CD4-positive, alpha-beta T cell treated with Interleukin-2 at 100 ng/mL for 4 hours (primary cell): ENCODE measurements around the gene PRMT1.

ENCODE experiments used
- DNase-seq: peaks from one replicate; pipeline ENCODE4 v3.0.0-alpha.2; 2020; ENCODE audit warnings: low spot score

The PRMT1 gene

GRCh38 chr19:49672131-49672919 is 4.7 kb upstream of the PRMT1 start:
- peak; percentile 76 for DNase-seq

- no peak for DNase-seq
Measured at GRCh38 chr19:49676136-49676783, 811 bp upstream of the PRMT1 start.

GRCh38 chr19:49676784-49677230 is 264 bp upstream of the PRMT1 start:
- DNase-seq, result peak; percentile 100

- peak; percentile 80 for DNase-seq
Measured at GRCh38 chr19:49677901-49678674, 1.0 kb downstream of the PRMT1 start.

- no peak for DNase-seq
Measured at GRCh38 chr19:49678985-49679770, 2.1 kb downstream of the PRMT1 start.

GRCh38 chr19:49679771-49680413 is 2.8 kb downstream of the PRMT1 start:
- no peak for DNase-seq

GRCh38 chr19:49680421-49681351 is 3.6 kb downstream of the PRMT1 start:
- DNase-seq, result peak; percentile 93

- no peak for DNase-seq
Measured at GRCh38 chr19:49681830-49682229, 4.8 kb downstream of the PRMT1 start.

GRCh38 chr19:49682274-49682673 is 5.2 kb downstream of the PRMT1 start:
- DNase-seq, result no peak

- no peak for DNase-seq
Measured at GRCh38 chr19:49683814-49684250, 6.8 kb downstream of the PRMT1 start.

GRCh38 chr19:49684251-49684982 is 7.3 kb downstream of the PRMT1 start:
- DNase-seq, result no peak

GRCh38 chr19:49684983-49685553 is 8.0 kb downstream of the PRMT1 start:
- no peak for DNase-seq

GRCh38 chr19:49685845-49686332 is 8.8 kb downstream of the PRMT1 start:
- no peak for DNase-seq

GRCh38 chr19:49686503-49687088 is 9.5 kb downstream of the PRMT1 start:
- no peak for DNase-seq

- no peak for DNase-seq
Measured at GRCh38 chr19:49687150-49687549, 10.1 kb downstream of the PRMT1 start.

- no peak for DNase-seq
Measured at GRCh38 chr19:49687566-49688316, 10.7 kb downstream of the PRMT1 start.

GRCh38 chr19:49688531-49689132 is 11.6 kb downstream of the PRMT1 start:
- DNase-seq, result no peak
